HepG2 (cell line): Measurements from ENCODE around the gene SOCS1. TPM values are rescaled to one million over a fixed set of nuclear protein-coding genes. Genes with fewer than 3 reads are reported as not detected.

Source experiments
- FOXJ3 ChIP-seq: sonication (generic); formaldehyde crosslinking; IDR thresholded peaks from 2 replicates; pipeline ENCODE4 v1.4.0; 2020; ENCODE audit warnings: missing genetic modification reagents, mild to moderate bottlenecking, borderline replicate concordance
- HINFP ChIP-seq: sonication (generic); formaldehyde crosslinking; IDR thresholded peaks from 2 replicates; pipeline ENCODE4 v1.4.0; 2020; ENCODE audit warnings: low read depth, mild to moderate bottlenecking, missing genetic modification reagents
- IRX3 ChIP-seq: sonication (generic); formaldehyde crosslinking; IDR thresholded peaks from 2 replicates; pipeline ENCODE4 v1.8.1; 2023; ENCODE audit warnings: mild to moderate bottlenecking, low read depth, missing genetic modification reagents, borderline replicate concordance
- MXD3 ChIP-seq: IDR thresholded peaks from 2 replicates; pipeline ENCODE4 v1.6.1; 2016; ENCODE audit warnings: mild to moderate bottlenecking, missing biosample characterization, missing genetic modification reagents
- ZBTB2 ChIP-seq: sonication (generic); formaldehyde crosslinking; IDR thresholded peaks from 2 replicates; pipeline ENCODE4 v1.8.0; 2022; ENCODE audit warnings: low read depth, missing genetic modification reagents
- ZFP36L2 ChIP-seq: sonication (generic); formaldehyde crosslinking; IDR thresholded peaks from 2 replicates; pipeline ENCODE4 v1.4.0; 2020; ENCODE audit warnings: missing genetic modification reagents
- ZNF180 ChIP-seq: sonication (generic); formaldehyde crosslinking; IDR thresholded peaks from 2 replicates; pipeline ENCODE4 v1.4.0; 2020; ENCODE audit warnings: low read depth, missing genetic modification reagents, borderline replicate concordance
- ZNF253 ChIP-seq: sonication (generic); formaldehyde crosslinking; IDR thresholded peaks from 2 replicates; pipeline ENCODE4 v1.8.0; 2022; ENCODE audit warnings: mild to moderate bottlenecking, missing genetic modification reagents, borderline replicate concordance
- polyA plus RNA-seq, 8 experiments: library from polyadenylated mRNA; depleted of rRNA in 3 of 8; stranded (reverse) in 7 of 8; unstranded in 1 of 8; fragments of >200 nt; fragmentation: Illumina TruSeq in 4 of 8; extraction: Trizol in 4 of 8; gene quantifications; 2 replicates each; pipeline versions ENCODE4 v1.2.1 to v1.2.3, GENCODE V29; 2011 to 2016; ENCODE audit warnings: low read depth in 4 of 8, missing spikeins in 1 of 8, mixed read lengths in 1 of 8; ENCODE audit not compliant: insufficient read depth in 1 of 8
- total RNA-seq, 5 experiments: library from RNA; depleted of rRNA; stranded (reverse); fragments of >200 nt; fragmentation: Illumina TruSeq; extraction: Trizol; gene quantifications; 2 replicates each; pipeline ENCODE4 v1.2.3, GENCODE V29; 2016; ENCODE audit warnings: low read depth in 1 of 5

SOCS1 gene
- total and polyA plus RNA-seq, 2 of the 13 experiments (the other 11 are each of a cell fraction or from before 2014, with no cell fraction given), result 5.3 to 6.3 TPM

- TF ChIP-seq MXD3 (CRISPR knock-in tag), result no peak
- TF ChIP-seq FOXJ3 (CRISPR knock-in tag), result no peak
- no peak for TF ChIP-seq IRX3 (CRISPR knock-in tag)
- no peak for TF ChIP-seq ZFP36L2 (CRISPR knock-in tag)
- no peak for TF ChIP-seq ZNF180 (CRISPR knock-in tag)
- TF ChIP-seq HINFP (CRISPR knock-in tag), result no peak
- 0 out of 2 replicates have a peak, but pooled peaks have one; percentile 27 for TF ChIP-seq ZNF253 (CRISPR knock-in tag)
- no peak for TF ChIP-seq ZBTB2 (CRISPR knock-in tag)
These were observed 34.3 kb upstream of the SOCS1 start (continued) for GRCh38 chr16:11290102-11290893.
